SU-DHL-6 (cell line): ENCODE data around the gene TDRD6.

ENCODE experiments used
- EZH2phosphoT487 ChIP-seq: fragments of 200-600 bp; sonication (generic), shearing (Covaris generic); conservative IDR thresholded peaks from 2 replicates; pipeline ENCODE4 v1.6.1; 2018; ENCODE audit warnings: mild to moderate bottlenecking, antibody characterized with exemption, low read length, moderate library complexity, mixed read lengths
- TF ChIP-seq, protein P1 (sequence below): fragments of 200-600 bp; sonication (generic); IDR thresholded peaks from one replicate; pipeline ENCODE4 v1.5.1; 2017; ENCODE audit warnings: antibody characterized with exemption, mild to moderate bottlenecking, low read length, moderate library complexity; ENCODE audit not compliant: insufficient read depth, poor library complexity, severe bottlenecking

DNA sequence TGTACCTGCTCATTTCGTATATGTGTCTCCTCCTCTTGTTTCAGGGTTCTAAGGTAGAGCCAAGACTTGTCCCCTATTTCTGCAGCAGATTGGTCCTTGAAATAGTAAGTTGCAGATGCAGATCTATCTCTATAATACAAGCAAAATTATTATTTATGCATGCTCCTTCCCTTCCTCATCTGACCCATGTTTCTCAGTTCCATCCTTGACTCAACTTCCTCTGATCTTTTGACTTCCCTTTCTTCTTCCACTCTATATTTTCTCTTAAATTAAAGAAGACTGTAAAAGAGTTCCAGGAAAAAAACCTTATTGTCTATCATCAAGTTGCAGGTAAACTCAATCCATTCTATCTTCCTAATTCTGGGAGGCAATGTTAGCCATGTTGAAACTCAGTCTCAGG is 23.8 kb downstream of the TDRD6 start:
- TF ChIP-seq, protein P1, sequence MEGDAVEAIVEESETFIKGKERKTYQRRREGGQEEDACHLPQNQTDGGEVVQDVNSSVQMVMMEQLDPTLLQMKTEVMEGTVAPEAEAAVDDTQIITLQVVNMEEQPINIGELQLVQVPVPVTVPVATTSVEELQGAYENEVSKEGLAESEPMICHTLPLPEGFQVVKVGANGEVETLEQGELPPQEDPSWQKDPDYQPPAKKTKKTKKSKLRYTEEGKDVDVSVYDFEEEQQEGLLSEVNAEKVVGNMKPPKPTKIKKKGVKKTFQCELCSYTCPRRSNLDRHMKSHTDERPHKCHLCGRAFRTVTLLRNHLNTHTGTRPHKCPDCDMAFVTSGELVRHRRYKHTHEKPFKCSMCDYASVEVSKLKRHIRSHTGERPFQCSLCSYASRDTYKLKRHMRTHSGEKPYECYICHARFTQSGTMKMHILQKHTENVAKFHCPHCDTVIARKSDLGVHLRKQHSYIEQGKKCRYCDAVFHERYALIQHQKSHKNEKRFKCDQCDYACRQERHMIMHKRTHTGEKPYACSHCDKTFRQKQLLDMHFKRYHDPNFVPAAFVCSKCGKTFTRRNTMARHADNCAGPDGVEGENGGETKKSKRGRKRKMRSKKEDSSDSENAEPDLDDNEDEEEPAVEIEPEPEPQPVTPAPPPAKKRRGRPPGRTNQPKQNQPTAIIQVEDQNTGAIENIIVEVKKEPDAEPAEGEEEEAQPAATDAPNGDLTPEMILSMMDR = no peak
- TF ChIP-seq EZH2phosphoT487 = no peak
